RCC 7860 (cell line): ENCODE results near the gene FRMD4A.

Experiments
- DNase-seq: peaks from one replicate; pipeline ENCODE4 v3.0.0-alpha.2; 2015; ENCODE audit warnings: low spot score
- FAIRE-seq: peaks from 2 replicates; lab custom pipeline; 2012; peaks lifted over from hg19 to GRCh38; lab: Jason Lieb, UNC

The FRMD4A gene

GRCh38 chr10:13612654-13613373 lies 717.9 kb downstream of the FRMD4A start:
- FAIRE-seq (no peak), DNase-seq (no peak)

- FAIRE-seq: no peak
- DNase-seq: no peak
Observed at GRCh38 chr10:13608246-13608853, 722.4 kb downstream of the FRMD4A start.

GRCh38 chr10:13604357-13605040 lies 726.2 kb downstream of the FRMD4A start:
- FAIRE-seq (no peak), DNase-seq (no peak)

GRCh38 chr10:13597909-13598308 lies 732.8 kb downstream of the FRMD4A start:
- FAIRE-seq: no peak
- DNase-seq: no peak

GRCh38 chr10:13594641-13595040 lies 736.1 kb downstream of the FRMD4A start:
- no peak for DNase-seq
- no peak for FAIRE-seq
